Measurements from ENCODE around the gene DUSP10.
A peak's percentile ranks its signal among the peaks of the same experiment; 100 is the strongest.

The DUSP10 gene

GRCh38 chr1:221670081-221670480, 71.8 kb downstream of the DUSP10 start:
- H3K4me3 ChIP-seq (replicated peaks; ENCODE audit: insufficient read depth, low read length) = no peak overlapping the region
- H3K27ac ChIP-seq (replicated peaks) = no peak overlapping the region
- TF ChIP-seq SPI1 (IDR thresholded peaks at IDR 0.05; ENCODE audit: borderline replicate concordance, low read depth) (no peak), REST (IDR thresholded peaks at IDR 0.05; ENCODE audit: insufficient replicate concordance, low read depth) (no peak), CTCF (IDR thresholded peaks at IDR 0.05; ENCODE audit: insufficient read depth, low read length) (no peak)
- no peak for DNase-seq (ENCODE audit: low read depth in 1 of 2, low spot score in 1 of 2)
- no peaks in the 10 kb centered on the region for H3K27me3 ChIP-seq (ENCODE audit: insufficient read depth, poor library complexity, severe bottlenecking)

GRCh38 chr1:221669441-221669840, 72.4 kb downstream of the DUSP10 start:
- no peak for DNase-seq (ENCODE audit: low read depth in 1 of 2, low spot score in 1 of 2)
- H3K4me3 ChIP-seq (replicated peaks; ENCODE audit: insufficient read depth, low read length) = no peak overlapping the region
- no peak for TF ChIP-seq GABPA (IDR thresholded peaks at IDR 0.05; ENCODE audit: low read depth)
- no peak for TF ChIP-seq POLR2AphosphoS5 (IDR thresholded peaks at IDR 0.05; ENCODE audit: low read depth)
- TF ChIP-seq SPI1 (IDR thresholded peaks at IDR 0.05; ENCODE audit: borderline replicate concordance, low read depth) = no peak
- no peak for TF ChIP-seq REST (IDR thresholded peaks at IDR 0.05; ENCODE audit: insufficient replicate concordance, low read depth)
- no peak for TF ChIP-seq CTCF (IDR thresholded peaks at IDR 0.05; ENCODE audit: insufficient read depth, low read length)
- H3K27me3 ChIP-seq (ENCODE audit: insufficient read depth, poor library complexity, severe bottlenecking) = no peaks in the 10 kb centered on the region
- no peak overlapping the region for H3K27ac ChIP-seq (replicated peaks)

- Histone ChIP-seq H3K27me3 (ENCODE audit: insufficient read depth, poor library complexity, severe bottlenecking) (no peaks in the 10 kb centered on the region), H3K4me3 (replicated peaks; ENCODE audit: insufficient read depth, low read length) (no peak overlapping the region), H3K27ac (replicated peaks) (no peak overlapping the region)
- no peak for TF ChIP-seq GABPA (IDR thresholded peaks at IDR 0.05; ENCODE audit: low read depth)
- no peak for TF ChIP-seq CTCF (IDR thresholded peaks at IDR 0.05; ENCODE audit: insufficient read depth, low read length)
- no peak for TF ChIP-seq SPI1 (IDR thresholded peaks at IDR 0.05; ENCODE audit: borderline replicate concordance, low read depth)
- no peak for TF ChIP-seq REST (IDR thresholded peaks at IDR 0.05; ENCODE audit: insufficient replicate concordance, low read depth)
- no peak for TF ChIP-seq POLR2AphosphoS5 (IDR thresholded peaks at IDR 0.05; ENCODE audit: low read depth)
- peak; percentile 29 to 44 for DNase-seq (ENCODE audit: low read depth in 1 of 2, low spot score in 1 of 2)
Observed at GRCh38 chr1:221667504-221667903, 74.4 kb downstream of the DUSP10 start.

Data from HL-60 (cell line).